HG03354 (cell line): Measurements from ENCODE around the gene CREBRF.
"Not testable (repeated sequence)": the region's sequence is repeated elsewhere in the genome, so short reads cannot be mapped to it uniquely, and the experiment has no call there.

ENCODE experiments used
- ATAC-seq: cut with Tn5 transposase; IDR thresholded peaks from one replicate; pipeline ENCODE4 v1.9.1; 2021; ENCODE audit warnings: mild to moderate bottlenecking; ENCODE audit not compliant: unreplicated experiment, poor library complexity, severe bottlenecking

The CREBRF gene

DNA sequence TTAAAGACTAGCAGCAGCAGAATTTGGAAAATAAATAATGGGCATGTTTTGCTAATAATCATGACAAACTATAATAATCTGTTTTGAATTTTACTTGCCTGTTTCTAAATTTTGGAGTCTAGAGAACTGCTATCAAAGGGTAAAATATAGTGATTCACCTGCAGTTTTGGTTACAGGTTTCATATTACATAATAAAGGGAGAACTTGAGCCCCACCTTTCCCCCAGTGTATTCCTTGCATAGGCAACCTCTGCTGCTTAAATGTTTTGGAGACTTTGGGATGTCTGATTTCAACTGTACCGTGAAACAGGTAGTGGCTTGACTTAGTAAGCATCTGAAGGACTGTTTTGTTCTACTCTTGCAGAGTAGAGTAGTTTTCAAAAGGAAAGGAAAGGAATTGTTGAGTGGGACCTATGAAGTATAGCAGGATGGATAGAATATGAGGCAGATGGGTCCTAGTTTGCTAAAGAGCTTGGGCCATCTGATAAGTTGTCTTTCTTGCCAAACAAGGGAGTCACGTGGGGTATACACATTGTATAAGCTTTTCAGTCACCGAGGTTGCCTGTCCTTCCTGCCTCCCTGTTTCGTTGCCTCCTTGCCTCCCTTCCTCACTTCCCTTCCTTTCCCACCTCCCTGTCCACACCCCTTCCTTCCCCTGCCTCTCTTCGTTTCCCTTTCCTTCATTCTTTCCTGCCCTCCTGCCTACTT is 19.1 kb downstream of the CREBRF start:
- ATAC-seq: no peak

DNA sequence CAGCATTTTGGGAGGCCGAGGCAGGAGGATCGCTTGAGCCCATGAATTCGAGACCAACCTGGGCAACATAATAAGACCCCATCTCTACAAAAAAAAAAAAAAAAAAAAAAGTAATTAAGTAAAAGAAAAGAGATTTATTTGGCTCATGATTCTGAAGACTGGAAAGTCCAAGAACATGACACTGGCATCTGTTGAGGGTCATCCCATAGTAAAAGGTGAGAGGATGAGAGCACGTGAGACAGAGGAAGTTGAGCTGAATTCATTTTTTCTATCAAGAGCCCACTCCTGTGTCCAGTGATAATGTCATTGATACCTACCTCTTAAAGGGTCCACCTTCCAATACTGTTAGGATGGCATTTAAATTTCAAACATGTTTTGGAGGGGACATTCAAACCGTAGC is 19.8 kb downstream of the CREBRF start:
- no peak for ATAC-seq

DNA sequence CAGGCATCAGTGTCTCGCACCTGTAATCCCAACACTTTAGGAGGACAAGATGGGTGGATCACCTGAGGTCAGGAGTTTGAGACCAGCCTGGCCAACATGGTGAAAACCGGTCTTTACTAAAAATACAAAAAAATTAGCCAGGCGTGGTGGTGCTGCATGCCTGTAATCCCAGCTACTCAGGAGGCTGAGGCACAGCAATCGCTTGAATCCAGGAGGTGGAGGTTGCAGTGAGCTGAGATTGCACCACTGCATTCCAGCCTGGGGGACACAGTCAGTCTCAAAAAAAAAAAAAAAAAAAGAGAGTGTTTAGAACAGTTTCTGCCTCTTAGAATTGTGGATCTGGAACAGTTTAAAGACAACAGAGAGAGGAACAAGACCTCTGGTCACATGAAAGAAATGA is 20.3 kb downstream of the CREBRF start:
- ATAC-seq: not testable (repeated sequence)

DNA sequence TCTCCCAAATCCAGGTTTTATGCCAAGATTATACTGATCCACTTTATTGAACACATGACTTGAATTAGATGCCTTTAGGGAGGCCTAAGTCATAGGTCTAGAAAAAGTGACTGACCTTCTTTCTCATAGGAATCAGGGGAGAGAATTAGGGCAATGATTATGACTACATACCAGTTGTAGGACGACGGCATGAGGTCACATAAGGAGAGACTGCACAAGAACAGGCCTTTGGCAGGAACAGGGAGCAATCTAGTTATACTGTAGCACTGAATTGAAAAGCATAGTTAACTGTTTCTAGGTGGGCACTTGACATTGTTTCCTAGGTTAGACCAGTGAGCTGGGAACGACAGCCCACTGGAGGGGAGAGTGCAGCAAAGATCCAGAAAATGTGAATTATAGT is 22.7 kb downstream of the CREBRF start:
- no peak for ATAC-seq

GRCh38 chr5:173089581-173089980 is 33.4 kb downstream of the CREBRF start:
- no peak for ATAC-seq

DNA sequence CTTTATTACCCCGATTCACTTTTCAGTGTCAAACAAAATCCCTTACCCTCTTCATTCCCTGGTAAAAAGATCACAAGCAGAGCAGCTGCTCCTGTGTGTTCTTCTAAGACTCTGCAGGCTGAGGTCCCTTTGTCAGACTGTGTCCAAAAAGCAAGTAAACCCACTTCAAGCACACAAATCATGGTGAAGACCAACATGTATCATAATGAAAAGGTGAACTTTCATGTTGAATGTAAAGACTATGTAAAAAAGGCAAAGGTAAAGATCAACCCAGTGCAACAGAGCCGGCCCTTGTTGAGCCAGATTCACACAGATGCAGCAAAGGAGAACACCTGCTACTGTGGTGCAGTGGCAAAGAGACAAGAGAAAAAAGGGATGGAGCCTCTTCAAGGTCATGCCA is 34.5 kb downstream of the CREBRF start:
- ATAC-seq: no peak

GRCh38 chr5:173091981-173092380 is 35.8 kb downstream of the CREBRF start:
- ATAC-seq: no peak

DNA sequence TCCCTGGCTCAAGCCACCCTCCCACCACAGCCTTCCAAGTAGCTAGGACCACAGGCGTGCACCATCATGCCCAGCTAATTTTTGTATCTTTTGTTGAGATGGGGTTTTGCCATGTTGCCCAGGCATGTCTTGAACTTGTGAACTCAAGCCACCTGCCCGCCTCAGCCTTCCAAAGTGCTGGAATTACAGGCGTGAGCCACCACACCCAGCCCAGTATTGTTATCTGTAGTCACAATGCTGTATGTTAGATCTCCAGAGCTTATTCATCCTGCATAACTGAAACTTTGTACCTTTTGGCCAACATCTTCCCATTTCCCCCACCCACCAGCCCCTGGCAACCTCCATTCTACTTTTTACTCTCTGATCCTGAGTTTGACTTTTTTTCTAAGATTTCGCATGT is 37.5 kb downstream of the CREBRF start:
- no peak for ATAC-seq

DNA sequence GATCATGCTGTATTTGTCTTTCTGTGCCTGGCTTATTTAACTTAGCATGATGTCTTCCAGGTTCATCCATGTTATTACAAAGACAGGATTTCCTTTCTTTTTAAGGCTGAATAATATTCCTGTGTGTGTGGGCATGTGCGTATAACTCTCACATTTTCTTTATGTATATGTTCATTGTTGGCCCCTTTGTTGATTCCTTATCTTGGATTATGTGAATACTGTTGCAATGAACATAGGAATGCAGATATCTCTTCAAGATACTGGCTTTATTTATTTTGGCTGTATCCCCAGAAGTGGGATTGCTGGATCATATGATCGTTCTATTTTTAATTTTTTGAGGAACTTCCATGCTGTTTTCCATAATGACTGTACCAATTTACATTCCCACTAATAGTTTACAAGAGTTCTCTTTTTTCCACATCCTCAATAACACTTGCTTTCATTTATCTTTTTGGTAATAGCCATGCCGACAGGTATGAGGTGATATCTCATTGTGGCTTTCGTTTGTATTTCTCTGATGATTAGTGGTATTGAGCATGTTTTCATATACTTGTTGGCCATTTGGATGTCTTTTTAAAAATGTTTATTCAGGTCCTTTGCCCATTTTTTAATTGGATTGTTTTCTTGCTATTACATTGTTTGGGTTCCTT is 38.0 kb downstream of the CREBRF start:
- ATAC-seq: no peak

GRCh38 chr5:173098787-173099186 is 42.6 kb downstream of the CREBRF start:
- ATAC-seq: no peak

DNA sequence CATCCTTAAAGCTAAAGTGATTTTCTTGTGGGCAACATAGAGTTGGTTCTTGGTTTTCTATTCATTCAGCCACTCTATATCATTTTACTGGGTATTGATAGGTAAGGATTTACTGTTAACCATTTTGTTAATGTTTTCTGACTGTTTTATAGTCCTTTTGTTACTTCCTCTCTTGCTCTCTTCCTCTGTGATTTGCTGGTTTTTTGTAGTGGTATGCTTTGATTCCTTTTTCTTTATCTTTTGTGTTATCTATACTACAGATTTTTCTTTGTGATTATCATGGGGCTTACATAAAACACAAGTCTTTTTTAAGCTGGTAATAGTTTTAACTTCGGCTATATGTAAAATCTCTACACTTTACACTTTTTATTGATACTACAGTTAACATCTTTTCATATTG is 43.3 kb downstream of the CREBRF start:
- no peak for ATAC-seq

DNA sequence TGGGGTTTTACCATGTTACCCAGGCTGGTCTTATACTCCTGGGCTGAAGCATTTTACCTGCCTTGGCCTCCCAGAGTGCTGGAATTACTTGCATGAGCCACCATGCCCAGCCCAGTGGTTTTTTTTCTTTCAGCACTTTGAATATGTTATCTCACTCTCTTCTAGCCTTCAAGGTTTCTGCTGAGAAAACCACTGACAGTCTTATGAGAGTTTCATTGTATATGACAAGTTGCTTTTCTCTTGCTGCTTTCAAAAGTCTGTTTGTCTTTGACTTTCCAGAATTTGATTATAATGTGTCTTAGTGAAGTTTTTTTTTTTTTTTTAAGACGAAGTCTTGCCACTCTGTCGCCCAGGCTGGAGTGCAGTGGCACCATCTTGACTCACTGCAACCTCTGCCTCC is 45.1 kb downstream of the CREBRF start:
- ATAC-seq: no peak

DNA sequence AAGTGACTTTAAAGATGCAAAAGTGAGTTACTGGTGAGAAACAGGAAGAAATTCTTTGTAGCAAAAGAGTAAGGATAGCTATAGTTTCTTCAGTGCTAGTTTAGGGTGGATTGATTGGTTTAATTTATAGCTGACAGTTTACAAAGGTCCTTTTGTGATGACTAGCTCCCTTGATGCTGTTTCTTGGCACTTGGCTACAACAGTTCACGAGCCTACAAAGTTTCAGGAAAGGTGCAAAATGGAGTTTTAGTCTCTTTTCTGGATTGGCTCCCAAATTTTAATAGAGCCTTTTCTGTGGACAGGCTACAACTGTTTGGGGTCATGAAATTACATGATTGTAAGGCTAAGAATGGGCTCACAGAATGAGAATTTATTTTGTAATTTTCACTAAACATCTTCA is 47.3 kb downstream of the CREBRF start:
- no peak for ATAC-seq

DNA sequence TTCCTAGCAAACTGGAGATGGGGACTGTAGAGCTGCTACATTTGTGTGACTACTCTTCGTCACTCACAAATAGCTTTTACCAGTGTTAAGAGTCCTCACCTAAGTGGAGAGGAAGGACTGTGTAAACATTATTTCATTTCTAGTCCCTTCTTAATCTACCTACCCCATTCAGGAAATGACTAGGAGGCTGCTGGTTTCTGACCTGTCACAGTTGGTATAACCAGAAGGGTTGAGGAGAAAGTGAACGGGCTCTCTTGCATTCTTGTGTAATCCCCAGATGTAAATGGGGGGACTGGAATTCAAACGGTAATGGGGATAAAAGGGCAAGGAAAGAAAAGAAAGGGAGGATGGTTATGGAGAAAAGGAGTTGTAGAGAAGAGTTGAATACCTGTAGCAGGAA is 52.8 kb downstream of the CREBRF start:
- ATAC-seq: no peak

DNA sequence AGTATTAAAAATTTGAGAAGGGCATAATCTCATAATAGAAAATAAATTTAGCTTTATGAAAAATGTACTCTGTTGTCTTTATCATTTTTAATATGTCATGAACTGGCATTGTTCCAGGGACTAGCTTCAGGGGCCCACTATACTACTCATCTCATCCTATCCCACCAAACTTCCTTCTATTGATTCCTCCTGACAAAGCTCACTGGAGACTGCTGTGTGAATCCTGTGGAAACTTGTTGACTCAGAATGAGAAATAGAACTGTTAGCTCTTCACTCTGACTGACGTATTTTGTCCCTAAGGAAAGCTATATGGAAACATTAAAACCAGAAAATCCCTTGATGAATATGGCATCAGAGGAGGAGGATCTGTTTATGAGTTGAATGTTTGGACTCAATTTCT is 58.4 kb downstream of the CREBRF start:
- no peak for ATAC-seq

GRCh38 chr5:173119719-173120118 is 63.6 kb downstream of the CREBRF start:
- no peak for ATAC-seq

DNA sequence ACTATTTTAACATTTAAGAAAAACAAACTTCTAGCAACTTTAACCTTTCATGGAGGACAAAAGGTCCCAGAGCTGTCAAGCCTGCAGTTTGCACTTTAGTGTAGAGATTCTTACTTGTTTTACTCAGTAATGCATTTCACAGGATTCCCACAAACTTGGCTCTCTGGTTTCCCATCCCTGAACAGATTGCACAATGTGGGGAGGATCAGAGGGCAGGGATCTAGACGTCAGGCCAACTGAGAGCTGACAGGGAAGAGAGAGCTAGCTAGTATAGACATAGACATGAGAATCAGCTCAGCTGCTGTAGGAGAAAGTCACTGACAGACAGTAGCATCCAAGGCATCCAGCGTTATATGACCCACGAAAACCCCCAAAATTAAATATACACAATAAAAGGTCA is 67.3 kb downstream of the CREBRF start:
- no peak for ATAC-seq

- not testable (repeated sequence) for ATAC-seq
Observed at GRCh38 chr5:173132166-173132565, 76.0 kb downstream of the CREBRF start.

- ATAC-seq: no peak
Observed at GRCh38 chr5:173138707-173139106, 82.6 kb downstream of the CREBRF start.

DNA sequence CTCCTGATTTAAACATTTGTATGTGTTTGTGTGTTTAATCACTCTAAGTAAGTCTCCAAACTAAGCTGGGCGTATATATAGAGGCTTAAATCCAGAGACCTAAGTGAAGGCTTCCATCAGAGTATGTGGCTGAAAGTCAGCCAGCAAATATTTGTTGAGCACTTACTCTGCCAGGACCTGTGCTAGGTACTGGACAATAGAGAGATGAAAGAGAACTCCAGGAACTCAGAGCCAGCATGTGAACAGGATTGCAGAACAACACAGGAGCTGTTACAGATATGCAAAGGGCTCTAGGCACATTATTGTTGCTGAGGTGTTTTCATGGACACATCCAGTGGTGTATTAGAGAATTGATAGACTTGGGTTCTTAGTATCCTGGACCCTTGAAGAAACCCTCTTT is 83.5 kb downstream of the CREBRF start:
- no peak for ATAC-seq

DNA sequence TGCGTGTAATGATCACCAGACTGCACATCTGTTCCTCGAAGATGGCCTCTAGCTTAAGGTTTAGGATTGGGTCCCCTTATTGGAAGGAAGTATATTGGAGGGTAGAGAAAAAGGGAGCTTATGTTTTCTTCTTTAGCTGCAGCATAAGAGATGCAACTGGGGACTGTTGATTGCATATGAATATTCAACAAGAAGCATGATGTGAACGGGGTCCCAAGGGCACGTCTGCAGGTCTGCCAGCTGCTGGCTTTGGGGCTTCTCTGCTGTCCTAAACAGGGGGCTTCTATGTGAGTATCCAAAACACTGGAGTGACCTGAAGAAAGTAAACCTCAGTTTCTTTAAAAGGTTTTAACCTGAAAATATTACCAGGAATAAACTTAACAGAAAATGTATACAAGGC is 84.6 kb downstream of the CREBRF start:
- no peak for ATAC-seq

GRCh38 chr5:173143567-173143966 is 87.4 kb downstream of the CREBRF start:
- no peak for ATAC-seq
